NCI-H69 (cell line): Measurements from ENCODE around the gene C1QTNF9.
"Not testable (repeated sequence)": the region's sequence is repeated elsewhere in the genome, so short reads cannot be mapped to it uniquely, and the experiment has no call there.

Experiments used
- DNase-seq: peaks from one replicate; lab custom pipeline; 2025; lab: John Stamatoyannopoulos, UW

The C1QTNF9 gene

DNA sequence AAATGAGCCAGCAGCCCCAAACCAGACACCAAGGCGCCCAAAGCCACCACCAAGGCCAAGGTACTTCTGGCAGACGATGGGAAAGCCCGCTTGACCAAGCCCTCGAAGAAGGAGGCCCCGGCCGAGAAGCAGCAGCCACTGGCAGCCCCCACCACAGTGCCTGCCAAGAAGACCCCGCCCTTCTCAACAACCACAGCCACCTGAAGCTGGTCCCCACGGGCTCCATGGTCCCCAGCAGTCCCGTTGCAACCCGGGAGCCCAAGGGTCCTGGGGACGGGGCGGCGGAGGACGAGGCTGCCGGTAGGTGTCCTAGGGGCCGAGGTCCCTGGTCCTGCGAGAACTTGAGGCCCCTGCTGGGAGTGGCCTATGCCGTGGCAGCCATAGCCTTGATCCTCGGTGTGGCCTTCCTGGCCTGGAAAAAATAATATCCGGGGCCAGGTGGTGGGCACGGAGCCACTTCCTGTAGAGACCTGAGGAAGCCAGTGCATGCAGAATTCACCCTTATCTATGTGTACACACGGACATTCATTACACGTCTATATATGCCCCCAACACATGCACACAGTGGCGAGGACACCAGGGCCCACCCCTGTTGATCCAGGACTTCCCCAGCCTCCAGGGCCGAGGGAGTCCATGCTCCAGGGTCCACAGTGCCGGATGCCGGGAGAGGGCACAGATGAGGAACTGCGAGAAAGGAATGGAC is 13.8 kb downstream of the C1QTNF9 start:
- DNase-seq = no peak

DNA sequence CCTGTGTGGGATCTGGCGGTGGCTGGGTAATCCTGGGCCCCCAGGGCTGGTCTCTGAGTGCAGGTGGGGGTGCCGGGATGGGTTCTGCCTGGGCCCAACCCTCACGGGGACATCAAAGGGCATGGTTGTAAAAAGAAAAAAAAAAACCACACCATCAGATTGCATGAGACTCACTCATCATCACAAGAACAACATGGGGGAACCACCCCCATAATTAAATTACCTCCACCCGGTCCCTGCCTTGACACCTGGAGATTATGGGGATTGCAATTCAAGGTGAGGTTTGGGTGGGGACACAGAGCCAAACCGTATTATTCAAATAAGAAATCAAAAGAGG is 14.3 kb downstream of the C1QTNF9 start:
- DNase-seq = no peak

DNA sequence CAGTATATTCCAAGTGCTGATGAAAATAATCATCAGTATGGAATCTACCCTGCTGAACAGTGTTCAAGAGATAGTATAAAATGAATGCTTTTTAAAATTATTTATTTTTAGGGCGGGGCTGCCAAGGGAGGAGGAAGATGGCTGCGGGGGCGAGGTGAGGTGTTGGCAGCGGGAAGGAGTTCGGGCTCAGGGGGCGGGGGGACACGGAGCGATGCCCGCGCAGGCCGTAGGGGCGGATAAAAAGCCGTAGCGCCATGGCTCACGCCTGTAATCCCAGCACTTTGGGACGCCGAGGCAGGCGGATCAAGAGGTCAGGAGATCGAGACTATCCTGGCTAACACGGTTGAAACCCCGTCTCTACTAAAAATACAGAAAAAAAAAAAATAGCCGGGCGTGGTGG is 18.2 kb downstream of the C1QTNF9 start:
- DNase-seq = not testable (repeated sequence)

DNA sequence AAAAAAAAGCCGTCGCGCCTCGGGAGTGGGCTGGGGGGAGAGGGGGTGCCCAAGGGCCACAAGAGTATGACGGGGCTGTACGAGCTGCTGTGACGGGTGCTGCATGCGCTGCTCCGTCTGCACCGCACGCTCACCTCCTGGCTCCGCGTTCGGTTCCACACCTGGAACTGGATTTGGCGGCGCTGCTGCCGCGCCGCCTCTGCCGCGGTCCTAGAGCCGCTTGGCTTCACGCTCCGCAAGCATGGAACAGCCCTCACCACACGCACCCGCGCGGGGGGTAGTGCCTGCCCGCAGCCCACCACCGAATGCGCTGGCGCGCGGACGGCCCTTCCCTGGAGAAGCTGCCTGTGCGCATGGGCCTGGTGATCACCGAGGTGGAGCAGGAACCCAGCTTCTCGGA is 18.8 kb downstream of the C1QTNF9 start:
- no peak for DNase-seq

GRCh38 chr13:24338721-24339120 is 29.3 kb downstream of the C1QTNF9 start:
- DNase-seq = no peak

GRCh38 chr13:24339937-24340607 is 30.7 kb downstream of the C1QTNF9 start:
- no peak for DNase-seq

DNA sequence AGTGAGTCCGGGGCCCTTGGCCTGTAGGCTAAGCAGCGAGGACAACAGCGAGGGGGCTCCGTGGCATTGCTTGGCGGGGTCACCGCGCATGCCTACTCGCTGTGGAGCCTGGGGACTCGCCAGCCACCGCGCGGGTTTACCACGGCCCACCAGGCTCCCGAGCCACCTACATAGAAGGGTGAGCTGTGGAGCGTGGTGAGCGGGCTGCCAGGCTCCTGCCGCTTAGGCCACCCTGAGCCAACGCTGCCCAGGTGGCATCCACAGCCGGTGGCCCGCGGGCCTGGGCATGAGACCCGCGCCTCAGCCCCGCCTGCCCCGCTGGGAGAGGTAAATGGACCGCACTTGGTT is 31.2 kb downstream of the C1QTNF9 start:
- no peak for DNase-seq

GRCh38 chr13:24341439-24341838 is 32.1 kb downstream of the C1QTNF9 start:
- peak; percentile 17 for DNase-seq

DNA sequence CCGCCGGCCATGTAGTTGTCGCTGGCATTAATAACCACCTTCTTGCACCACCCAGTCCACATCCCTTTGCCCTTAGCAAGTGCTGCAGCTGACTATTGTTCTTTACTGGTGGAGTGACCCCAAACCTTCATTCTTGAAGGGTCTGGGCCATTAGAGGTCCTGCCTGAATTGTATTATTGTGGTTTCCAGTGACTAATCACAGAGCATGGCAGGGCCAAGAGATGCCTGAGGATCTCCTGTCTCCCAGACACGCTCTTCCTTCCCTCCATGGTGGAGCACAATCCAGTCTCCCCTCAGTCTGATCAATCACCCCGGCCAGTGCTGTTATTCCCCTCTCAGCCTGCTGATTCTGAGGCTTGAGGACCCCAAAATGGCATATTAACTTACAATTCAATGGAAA is 39.0 kb downstream of the C1QTNF9 start:
- no peak for DNase-seq

DNA sequence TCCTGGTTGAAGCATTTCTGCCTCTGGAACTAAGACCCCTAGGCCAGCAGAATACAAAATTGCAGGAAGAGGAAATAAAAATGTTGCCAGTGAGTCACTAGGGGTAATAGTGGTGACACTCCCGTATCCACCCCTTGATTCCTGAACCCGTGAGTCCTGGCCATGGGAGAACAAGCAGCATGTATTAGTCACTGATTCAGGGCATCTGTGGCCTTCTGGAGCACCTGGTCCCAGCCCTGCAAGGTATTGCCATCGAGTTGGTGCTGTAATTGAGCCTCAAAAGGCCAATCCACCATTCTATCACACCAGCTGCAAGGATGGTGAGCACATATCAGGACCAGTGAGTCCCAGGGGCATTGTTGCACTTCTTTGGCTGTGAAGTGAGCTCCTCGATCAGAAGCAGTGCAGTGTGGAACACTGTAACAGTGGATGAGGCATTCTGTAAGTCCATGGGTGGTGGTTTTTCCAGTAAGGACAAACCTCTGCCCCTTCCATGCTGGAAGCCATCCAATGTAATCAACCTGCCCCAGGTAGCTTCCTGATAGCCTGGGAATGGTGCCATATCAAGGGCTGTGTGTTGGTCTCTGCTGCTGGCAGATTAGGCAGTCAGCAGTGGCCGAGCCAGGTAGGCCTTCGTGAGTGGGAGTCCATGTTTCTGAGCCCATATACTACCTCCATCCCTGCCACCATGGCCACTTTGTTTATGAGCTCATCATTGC is 39.6 kb downstream of the C1QTNF9 start:
- DNase-seq = peak; percentile 78

DNA sequence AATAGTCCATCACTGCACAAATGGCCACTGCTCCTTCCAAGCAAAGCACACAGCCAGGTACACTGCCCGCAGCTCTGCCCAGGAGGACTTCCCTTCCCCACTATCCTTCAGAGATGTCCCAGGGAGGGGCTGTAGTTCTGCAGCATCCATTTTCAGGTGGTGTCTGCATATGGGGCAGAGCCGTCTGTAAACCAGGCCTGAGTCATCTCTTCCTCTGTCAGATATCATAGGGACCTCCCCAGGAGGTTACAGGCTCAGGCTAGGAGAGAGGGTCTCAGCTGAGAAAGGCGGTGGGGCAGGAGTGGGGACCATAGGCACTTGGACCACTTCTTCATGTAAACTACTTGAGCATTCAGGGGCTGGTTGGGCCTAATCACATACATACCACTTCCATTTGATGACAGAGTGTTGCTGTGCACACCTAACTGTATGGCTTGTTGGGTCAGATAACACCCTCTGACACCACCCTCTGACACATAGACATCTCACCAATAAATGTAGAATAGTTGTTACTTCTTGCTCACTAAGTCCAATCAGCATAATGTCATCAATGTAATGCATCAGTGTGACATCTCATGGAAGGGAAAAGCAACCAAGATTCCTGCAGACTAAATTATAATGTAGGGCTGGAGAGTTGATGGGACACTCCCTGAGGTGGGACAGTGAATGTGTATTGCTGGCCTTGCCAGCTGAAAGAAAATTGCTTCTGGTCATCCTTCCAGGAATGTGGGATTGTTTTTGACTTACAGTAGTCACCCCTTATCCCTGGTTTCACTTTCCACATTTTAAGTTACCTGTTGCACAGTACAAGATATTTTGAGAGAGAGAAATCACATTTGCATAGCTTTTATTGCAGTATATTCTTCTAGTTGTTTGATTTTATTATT is 40.6 kb downstream of the C1QTNF9 start:
- DNase-seq = not testable (repeated sequence)

DNA sequence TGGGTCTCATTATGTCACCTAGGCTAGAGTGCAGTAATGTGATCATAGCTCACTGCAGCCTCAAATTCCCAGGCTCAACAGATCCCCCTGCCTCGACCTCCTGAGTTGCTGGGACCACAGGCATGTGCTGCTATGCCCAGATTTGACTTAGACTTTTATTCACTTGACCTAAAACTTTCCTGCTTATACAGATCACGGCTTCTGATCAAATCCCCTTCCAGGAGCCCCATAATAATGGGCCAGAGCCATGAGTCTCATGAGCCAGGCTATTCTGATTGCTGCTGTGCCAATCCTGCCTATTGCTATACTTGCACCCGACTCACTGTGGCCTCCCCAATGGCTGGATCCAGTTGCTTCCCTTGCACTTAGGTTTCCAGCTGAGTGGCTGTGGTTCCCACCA is 42.0 kb downstream of the C1QTNF9 start:
- DNase-seq = no peak

DNA sequence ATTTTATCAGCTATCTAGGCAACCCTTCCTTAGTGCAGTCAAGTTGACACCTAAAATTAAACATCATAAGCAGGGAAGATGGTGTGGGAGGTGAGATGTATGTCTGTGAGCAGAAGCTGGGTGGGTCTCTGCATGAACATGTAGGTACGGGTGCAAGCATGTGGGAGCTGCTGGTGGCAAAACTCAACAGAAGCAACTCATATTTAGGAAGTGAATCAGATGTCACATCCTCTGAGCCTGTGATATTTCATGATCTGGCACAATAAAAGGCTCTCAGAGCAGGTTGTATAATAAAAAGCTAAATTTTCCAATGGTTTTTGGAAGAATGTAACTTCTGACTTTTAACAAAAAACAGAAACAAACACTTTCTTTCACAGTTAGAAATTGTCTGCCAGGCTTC is 44.4 kb downstream of the C1QTNF9 start:
- no peak for DNase-seq

DNA sequence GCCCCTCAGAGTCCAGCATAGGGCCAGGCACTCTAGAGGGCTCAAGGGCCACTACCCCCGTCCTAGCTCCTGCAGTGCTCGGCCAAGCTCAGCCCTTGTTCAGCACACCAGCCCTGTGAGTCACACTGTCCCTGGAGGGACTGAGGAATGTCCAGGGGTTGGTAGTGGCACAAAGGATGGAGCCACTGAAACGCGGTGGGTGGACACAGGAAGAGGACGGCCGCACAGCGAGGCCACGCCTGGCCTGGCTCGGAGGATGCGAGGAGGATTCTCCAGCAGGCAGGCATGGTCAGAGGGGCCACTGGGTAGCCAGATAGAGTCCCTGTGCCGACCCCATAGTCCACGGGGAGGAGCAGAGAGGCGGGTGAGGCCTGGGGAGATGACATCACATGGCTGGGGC is 45.7 kb downstream of the C1QTNF9 start:
- no peak for DNase-seq

- DNase-seq = no peak
These were observed 46.9 kb downstream of the C1QTNF9 start for GRCh38 chr13:24356270-24356669.

GRCh38 chr13:24356837-24357236 is 47.5 kb downstream of the C1QTNF9 start:
- DNase-seq = no peak

DNA sequence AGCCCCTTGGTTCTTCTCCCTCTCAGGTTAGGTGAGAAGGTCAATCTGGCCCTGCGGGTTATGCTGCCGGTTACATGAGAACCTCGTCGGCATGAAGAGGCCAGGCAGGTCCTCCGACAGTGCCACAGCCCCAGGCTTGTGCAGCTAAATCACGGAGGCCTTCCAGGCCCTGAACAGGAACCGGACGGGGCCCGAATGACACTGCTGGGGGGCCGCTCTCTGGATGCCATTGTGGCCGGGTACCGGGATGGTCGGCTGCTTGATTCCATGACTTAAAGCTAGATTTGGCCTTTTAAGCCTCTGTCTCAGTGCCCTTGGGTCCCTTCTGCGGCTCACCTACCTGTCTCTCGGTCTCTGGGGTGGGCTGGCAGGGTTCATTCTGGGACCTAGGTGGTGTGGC is 48.4 kb downstream of the C1QTNF9 start:
- no peak for DNase-seq

DNA sequence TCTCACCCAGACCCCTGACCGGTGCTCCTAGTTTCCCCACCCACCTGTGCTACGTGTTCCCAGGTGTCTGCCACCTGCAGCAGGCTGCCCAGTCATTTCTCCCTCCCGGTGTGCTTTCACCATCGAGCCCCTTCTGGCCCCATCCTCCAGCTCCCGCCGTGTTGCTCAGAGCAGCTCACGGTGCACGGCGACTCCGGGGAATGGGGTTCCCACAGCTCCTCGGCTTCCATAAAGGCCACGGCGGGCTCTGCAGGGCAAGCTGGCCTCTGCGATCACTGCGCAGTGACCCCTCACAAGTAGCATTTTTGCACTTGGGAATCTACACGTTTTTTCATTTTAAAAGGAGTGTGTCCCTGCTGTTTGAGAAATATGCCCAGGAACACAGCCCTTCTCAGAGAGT is 49.5 kb downstream of the C1QTNF9 start:
- DNase-seq = not testable (repeated sequence)

GRCh38 chr13:24359252-24359651 is 49.9 kb downstream of the C1QTNF9 start:
- not testable (repeated sequence) for DNase-seq

DNA sequence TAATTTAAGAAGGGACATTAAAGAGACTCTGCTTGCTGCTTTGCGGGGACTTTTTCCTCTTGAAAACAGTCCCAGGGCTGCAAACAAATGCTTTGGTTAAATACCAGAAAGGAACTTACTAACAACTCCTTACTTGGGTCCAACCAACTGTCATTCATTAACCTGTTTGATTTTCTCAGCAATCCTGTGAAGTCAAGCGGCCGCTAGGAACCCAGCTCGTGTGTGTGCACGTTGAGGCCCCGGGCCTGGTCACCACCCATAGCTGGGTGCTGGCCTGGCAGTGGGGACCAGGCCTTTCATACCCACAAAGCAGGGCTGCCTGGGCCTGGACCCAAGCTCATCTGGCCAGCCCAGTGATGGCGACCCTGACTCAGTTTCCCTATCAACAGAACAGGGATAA is 50.7 kb downstream of the C1QTNF9 start:
- DNase-seq = no peak

DNA sequence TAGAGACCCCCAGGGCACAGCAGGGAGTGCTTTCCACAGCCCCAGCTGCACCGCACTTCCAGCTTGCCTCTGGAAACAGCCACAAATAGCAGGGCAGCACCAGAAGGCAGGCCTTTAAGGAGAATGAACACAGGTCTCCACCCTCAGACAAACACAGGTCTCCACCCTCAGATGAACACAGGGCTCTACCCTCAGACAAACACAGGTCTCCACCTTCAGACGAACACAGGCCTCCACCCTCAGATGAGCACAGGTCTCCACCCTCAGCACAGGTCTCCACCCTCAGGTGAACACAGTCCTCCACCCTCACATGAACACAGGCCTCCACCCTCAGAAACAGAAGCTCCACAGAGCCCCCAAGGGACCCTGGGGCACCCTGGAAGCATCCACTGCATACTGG is 51.7 kb downstream of the C1QTNF9 start:
- no peak for DNase-seq

DNA sequence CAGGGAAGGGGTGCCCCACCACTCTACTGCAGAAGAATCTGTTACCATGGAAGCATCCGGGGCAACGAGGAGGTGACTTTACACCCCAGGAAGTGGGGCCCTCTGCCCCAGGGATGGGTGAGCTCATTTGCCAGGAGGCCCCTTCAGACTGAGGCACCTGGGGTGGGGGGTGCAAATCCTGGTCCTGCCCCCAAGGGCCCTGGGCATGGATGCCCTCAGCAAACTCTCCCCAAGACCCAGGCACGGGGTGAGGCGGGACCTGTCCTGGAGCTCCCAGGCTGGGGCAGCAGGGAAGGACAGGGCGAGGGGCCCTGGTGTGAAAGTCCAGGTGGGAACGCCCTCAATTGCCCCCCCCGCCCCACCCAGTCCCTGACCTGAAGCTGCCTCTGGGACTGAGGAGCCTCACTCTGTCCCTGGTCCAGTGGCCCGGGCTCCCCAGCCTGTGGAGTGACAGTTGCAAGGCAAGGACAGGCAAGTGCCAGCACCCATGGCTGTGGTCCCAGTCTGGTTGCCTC is 52.5 kb downstream of the C1QTNF9 start:
- DNase-seq = no peak
